ENCODE measurements around the gene LIN7A.

LIN7A gene

DNA sequence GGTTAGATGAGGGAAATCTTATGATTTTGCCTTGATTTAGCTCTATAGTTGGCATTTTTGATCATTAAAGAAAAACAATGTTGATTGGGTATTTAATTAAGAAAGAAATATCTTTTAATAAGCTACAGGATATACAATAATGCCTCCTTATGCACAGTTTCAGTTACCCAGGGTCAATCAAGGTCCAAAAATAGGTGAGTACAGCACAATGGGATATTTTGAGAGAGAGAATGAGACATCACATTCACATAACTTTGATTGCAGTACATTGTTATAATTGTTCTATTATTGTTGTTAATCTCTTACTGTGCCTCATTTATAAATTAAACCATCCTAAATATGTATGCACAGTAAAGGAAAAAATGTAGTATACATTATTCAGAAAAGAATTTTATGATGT lies 118.9 kb downstream of the LIN7A start:
- Histone ChIP-seq H3K9ac (ENCODE audit: low read length in 5 of 5) (no peak overlapping the region), H3K9me3 (ENCODE audit: control insufficient read depth in 5 of 5, low read length in 5 of 5) (peaks cover 0 to 3% (median 0%) of the 10 kb centered on the region in 5 donors), H3K4me1 (ENCODE audit: control insufficient read depth in 5 of 5, insufficient read depth in 5 of 5, low read length in 5 of 5) (no peaks in the 10 kb centered on the region), H3K27ac (ENCODE audit: low read depth, low read length) (no peak overlapping the region), H3K27me3 (ENCODE audit: control insufficient read depth in 5 of 5, insufficient read depth in 4 of 5, low read length in 5 of 5) (no peaks in the 10 kb centered on the region), H3K36me3 (ENCODE audit: control insufficient read depth in 5 of 5, insufficient read depth in 5 of 5, low read length in 5 of 5) (no peaks in the 10 kb centered on the region), H3K4me3 (ENCODE audit: low read depth in 1 of 5, low read length in 5 of 5) (no peak overlapping the region)

DNA sequence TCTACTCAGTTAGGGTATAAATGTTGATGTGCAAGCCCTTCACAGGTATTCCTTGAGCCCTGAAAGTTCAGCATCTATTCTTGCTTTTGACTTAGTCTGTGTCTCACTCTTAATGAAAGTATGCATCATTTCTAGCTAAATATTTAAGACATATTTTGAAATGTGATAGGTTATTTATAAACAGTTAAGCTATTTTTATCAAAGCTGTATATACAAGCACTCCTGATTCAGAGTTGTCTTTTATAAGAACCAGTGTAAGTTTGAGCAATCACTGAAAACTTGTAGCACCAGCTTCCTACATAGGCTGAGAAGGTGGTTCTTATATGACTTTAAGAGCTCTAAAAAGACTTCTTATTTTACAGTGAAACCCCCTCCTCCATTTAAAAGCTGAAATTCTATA lies 122.4 kb downstream of the LIN7A start:
- Histone ChIP-seq H3K27me3 (ENCODE audit: control insufficient read depth in 5 of 5, insufficient read depth in 4 of 5, low read length in 5 of 5) (no peaks in the 10 kb centered on the region), H3K9me3 (ENCODE audit: control insufficient read depth in 5 of 5, low read length in 5 of 5) (no peaks in the 10 kb centered on the region), H3K4me1 (ENCODE audit: control insufficient read depth in 5 of 5, insufficient read depth in 5 of 5, low read length in 5 of 5) (no peaks in the 10 kb centered on the region), H3K9ac (ENCODE audit: low read length in 5 of 5) (no peak overlapping the region), H3K4me3 (ENCODE audit: low read depth in 1 of 5, low read length in 5 of 5) (no peak overlapping the region), H3K27ac (ENCODE audit: low read depth, low read length) (no peak overlapping the region), H3K36me3 (ENCODE audit: control insufficient read depth in 5 of 5, insufficient read depth in 5 of 5, low read length in 5 of 5) (peaks cover 0 to 2% (median 0%) of the 10 kb centered on the region in 5 donors)

DNA sequence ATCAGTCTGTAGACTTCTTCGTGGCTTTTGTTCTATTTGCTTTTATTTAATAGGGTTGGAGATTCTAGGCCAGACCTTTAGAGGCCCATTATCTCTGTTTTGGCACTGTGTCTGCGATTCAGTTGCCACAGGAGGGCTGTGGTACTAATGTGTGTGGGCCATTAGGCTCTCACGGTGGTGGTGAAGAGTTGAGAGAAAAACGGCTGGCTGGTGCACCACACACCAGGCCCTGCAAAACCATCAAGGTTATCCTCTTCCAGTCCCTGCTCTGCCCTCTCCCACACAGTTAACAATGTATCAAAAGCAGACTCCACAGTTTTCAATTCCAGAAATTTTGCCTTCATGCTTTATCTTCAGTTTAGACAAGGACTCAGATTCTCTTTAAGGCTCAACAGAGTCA lies 123.3 kb downstream of the LIN7A start:
- Histone ChIP-seq H3K27ac (ENCODE audit: low read depth, low read length) (no peak overlapping the region), H3K9ac (ENCODE audit: low read length in 5 of 5) (no peak overlapping the region), H3K9me3 (ENCODE audit: control insufficient read depth in 5 of 5, low read length in 5 of 5) (no peaks in the 10 kb centered on the region), H3K4me3 (ENCODE audit: low read depth in 1 of 5, low read length in 5 of 5) (no peak overlapping the region), H3K4me1 (ENCODE audit: control insufficient read depth in 5 of 5, insufficient read depth in 5 of 5, low read length in 5 of 5) (no peaks in the 10 kb centered on the region), H3K27me3 (ENCODE audit: control insufficient read depth in 5 of 5, insufficient read depth in 4 of 5, low read length in 5 of 5) (no peaks in the 10 kb centered on the region), H3K36me3 (ENCODE audit: control insufficient read depth in 5 of 5, insufficient read depth in 5 of 5, low read length in 5 of 5) (peaks cover 0 to 5% (median 0%) of the 10 kb centered on the region in 5 donors)

DNA sequence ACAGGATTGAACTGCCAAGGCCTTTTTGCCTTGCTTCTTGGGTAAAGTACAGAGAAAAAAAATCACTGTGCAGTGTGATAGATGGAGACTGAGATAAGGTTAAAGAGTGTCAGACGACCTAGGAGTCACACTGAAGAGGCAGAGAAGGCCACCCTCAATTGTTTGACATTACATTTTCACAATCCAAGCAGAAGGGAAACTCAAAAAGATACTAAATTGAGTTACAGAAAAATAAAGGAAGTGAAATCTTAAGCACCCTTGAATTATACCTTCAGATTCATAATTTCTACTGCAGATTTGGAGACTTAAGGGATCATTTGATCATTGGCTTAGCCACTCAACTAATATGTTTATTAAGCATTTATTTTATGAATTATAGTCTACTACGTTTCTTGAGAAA lies 123.9 kb downstream of the LIN7A start:
- Histone ChIP-seq H3K27ac (ENCODE audit: low read depth, low read length) (no peak overlapping the region), H3K4me3 (ENCODE audit: low read depth in 1 of 5, low read length in 5 of 5) (no peak overlapping the region), H3K9ac (ENCODE audit: low read length in 5 of 5) (no peak overlapping the region), H3K4me1 (ENCODE audit: control insufficient read depth in 5 of 5, insufficient read depth in 5 of 5, low read length in 5 of 5) (no peaks in the 10 kb centered on the region), H3K27me3 (ENCODE audit: control insufficient read depth in 5 of 5, insufficient read depth in 4 of 5, low read length in 5 of 5) (no peaks in the 10 kb centered on the region), H3K9me3 (ENCODE audit: control insufficient read depth in 5 of 5, low read length in 5 of 5) (no peaks in the 10 kb centered on the region), H3K36me3 (ENCODE audit: control insufficient read depth in 5 of 5, insufficient read depth in 5 of 5, low read length in 5 of 5) (peaks cover 0 to 5% (median 0%) of the 10 kb centered on the region in 5 donors)

DNA sequence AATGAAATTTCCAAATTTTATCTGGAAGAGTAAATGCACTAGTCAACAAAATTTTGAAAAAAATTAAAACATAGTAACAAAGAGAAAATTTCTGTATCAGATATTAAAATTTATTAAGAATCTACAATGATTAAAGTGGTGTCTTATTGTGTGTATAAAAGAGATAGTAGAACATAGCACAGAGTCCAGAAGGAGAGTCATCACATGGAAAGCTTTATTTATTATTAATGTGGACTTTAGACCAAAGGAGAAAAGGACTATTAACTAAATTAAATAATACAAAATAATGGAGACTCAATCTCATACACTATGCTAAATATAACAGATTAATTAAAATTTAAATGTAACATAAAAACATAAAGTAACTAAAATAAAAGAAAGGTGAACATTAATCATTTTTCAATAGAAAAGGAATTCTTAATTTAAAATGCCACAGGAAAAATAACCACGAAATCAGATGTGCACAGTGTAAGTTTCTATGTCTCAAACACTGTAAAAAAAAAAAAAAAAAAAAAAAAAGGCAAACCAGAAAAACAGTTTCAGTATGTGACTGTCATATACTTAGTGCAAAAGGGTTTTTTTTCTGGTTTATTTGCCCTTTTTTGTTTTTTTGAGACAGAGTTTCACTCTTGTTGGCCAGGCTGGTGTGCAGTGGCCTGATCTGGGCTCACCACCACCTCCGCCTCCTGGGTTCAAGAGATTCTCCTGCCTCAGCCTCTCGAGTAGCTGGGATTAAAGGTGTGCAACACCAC lies 125.6 kb downstream of the LIN7A start:
- no peaks in the 10 kb centered on the region for H3K4me1 ChIP-seq (ENCODE audit: control insufficient read depth in 5 of 5, insufficient read depth in 5 of 5, low read length in 5 of 5)
- no peak overlapping the region for H3K4me3 ChIP-seq (ENCODE audit: low read depth in 1 of 5, low read length in 5 of 5)
- peaks cover 0 to 5% (median 0%) of the 10 kb centered on the region in 5 donors for H3K36me3 ChIP-seq (ENCODE audit: control insufficient read depth in 5 of 5, insufficient read depth in 5 of 5, low read length in 5 of 5)
- H3K9me3 ChIP-seq (ENCODE audit: control insufficient read depth in 5 of 5, low read length in 5 of 5), result no peaks in the 10 kb centered on the region
- no peak overlapping the region for H3K9ac ChIP-seq (ENCODE audit: low read length in 5 of 5)
- no peak overlapping the region for H3K27ac ChIP-seq (ENCODE audit: low read depth, low read length)
- H3K27me3 ChIP-seq (ENCODE audit: control insufficient read depth in 5 of 5, insufficient read depth in 4 of 5, low read length in 5 of 5), result no peaks in the 10 kb centered on the region

DNA sequence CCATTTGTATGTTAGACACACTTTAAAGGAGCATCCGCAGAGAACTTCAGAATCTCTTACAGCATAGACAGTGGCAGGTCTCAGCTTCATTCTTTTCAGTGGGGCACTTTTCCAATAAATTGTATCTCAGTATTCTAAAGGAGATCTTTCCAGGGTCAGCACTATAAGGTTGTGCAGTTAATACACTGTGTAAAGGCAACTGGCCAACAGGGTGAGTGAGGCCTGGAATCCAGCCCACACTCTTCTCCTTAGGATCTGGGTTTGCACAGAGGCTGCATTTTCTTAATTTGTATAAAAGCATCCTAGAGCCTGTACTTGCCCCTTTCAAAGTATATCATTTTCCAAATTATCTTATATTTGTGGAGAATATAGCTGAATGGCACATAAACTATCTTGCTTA lies 126.9 kb downstream of the LIN7A start:
- Histone ChIP-seq H3K4me3 (ENCODE audit: low read depth in 1 of 5, low read length in 5 of 5) (no peak overlapping the region), H3K9ac (ENCODE audit: low read length in 5 of 5) (no peak overlapping the region), H3K27me3 (ENCODE audit: control insufficient read depth in 5 of 5, insufficient read depth in 4 of 5, low read length in 5 of 5) (no peaks in the 10 kb centered on the region), H3K9me3 (ENCODE audit: control insufficient read depth in 5 of 5, low read length in 5 of 5) (no peaks in the 10 kb centered on the region), H3K36me3 (ENCODE audit: control insufficient read depth in 5 of 5, insufficient read depth in 5 of 5, low read length in 5 of 5) (peaks cover 0 to 5% (median 0%) of the 10 kb centered on the region in 5 donors), H3K4me1 (ENCODE audit: control insufficient read depth in 5 of 5, insufficient read depth in 5 of 5, low read length in 5 of 5) (no peaks in the 10 kb centered on the region), H3K27ac (ENCODE audit: low read depth, low read length) (no peak overlapping the region)

DNA sequence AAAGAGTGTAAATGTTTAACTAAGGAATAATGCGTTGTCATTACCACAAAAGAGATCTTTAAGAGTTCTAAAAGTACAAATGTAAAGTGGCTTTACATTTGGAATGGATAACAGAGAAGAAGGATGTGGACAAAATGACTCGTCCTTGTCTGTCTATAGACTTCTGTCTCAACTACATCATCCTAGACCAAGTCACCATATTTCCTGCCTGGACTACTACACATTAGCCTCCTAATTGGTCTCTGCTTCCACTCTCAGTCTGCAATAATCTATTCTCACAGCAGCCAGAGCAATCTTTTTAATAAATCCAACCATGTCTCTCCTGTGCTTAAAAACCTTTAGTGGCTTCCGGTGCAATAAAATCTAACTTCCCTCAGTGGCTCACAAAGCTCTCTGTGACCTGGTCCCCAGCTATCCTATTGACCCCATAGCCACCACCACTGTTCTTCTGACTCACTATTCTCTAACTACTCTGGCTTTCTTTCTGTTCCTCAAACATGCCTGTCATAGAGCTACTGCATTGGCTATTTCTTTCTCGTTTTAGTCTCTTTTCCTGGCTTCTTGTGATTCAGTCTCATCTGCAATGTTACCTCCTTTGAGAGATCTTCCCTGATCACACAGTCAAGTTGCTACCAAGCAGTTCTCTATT lies 130.0 kb downstream of the LIN7A start:
- H3K36me3 ChIP-seq (ENCODE audit: control insufficient read depth in 5 of 5, insufficient read depth in 5 of 5, low read length in 5 of 5), result peaks cover 0 to 5% (median 0%) of the 10 kb centered on the region in 5 donors
- H3K9me3 ChIP-seq (ENCODE audit: control insufficient read depth in 5 of 5, low read length in 5 of 5), result no peaks in the 10 kb centered on the region
- peaks cover 0 to 6% (median 0%) of the 10 kb centered on the region in 5 donors for H3K4me1 ChIP-seq (ENCODE audit: control insufficient read depth in 5 of 5, insufficient read depth in 5 of 5, low read length in 5 of 5)
- no peak overlapping the region for H3K4me3 ChIP-seq (ENCODE audit: low read depth in 1 of 5, low read length in 5 of 5)
- H3K27me3 ChIP-seq (ENCODE audit: control insufficient read depth in 5 of 5, insufficient read depth in 4 of 5, low read length in 5 of 5), result no peaks in the 10 kb centered on the region
- H3K9ac ChIP-seq (ENCODE audit: low read length in 5 of 5), result no peak overlapping the region
- H3K27ac ChIP-seq (ENCODE audit: low read depth, low read length), result no peak overlapping the region

DNA sequence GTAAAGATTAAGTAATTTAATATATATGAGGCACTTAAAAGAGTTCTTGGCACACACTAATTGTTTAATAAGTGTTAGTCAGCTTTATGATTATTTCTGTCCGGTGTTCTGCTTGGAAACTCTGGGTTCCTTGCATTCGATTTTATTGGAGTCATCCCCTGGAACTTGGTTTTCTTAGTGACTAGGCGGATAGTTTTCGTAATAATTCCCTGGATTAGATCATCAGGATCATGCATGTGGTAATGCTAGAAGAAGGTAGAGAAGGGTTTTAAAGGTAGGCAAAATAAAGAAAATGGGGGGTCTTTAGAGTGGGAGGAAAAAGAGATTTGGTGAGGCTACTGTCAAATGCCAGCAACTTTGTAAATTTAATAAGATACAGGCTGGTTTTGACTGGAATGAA lies 132.6 kb downstream of the LIN7A start:
- H3K4me1 ChIP-seq (ENCODE audit: control insufficient read depth in 5 of 5, insufficient read depth in 5 of 5, low read length in 5 of 5), result peaks cover 0 to 8% (median 0%) of the 10 kb centered on the region in 5 donors
- no peak overlapping the region for H3K9ac ChIP-seq (ENCODE audit: low read length in 5 of 5)
- H3K27me3 ChIP-seq (ENCODE audit: control insufficient read depth in 5 of 5, insufficient read depth in 4 of 5, low read length in 5 of 5), result no peaks in the 10 kb centered on the region
- no peak overlapping the region for H3K27ac ChIP-seq (ENCODE audit: low read depth, low read length)
- H3K9me3 ChIP-seq (ENCODE audit: control insufficient read depth in 5 of 5, low read length in 5 of 5), result no peaks in the 10 kb centered on the region
- no peak overlapping the region for H3K4me3 ChIP-seq (ENCODE audit: low read depth in 1 of 5, low read length in 5 of 5)
- peaks cover 0 to under 1% (median 0%) of the 10 kb centered on the region in 5 donors for H3K36me3 ChIP-seq (ENCODE audit: control insufficient read depth in 5 of 5, insufficient read depth in 5 of 5, low read length in 5 of 5)

DNA sequence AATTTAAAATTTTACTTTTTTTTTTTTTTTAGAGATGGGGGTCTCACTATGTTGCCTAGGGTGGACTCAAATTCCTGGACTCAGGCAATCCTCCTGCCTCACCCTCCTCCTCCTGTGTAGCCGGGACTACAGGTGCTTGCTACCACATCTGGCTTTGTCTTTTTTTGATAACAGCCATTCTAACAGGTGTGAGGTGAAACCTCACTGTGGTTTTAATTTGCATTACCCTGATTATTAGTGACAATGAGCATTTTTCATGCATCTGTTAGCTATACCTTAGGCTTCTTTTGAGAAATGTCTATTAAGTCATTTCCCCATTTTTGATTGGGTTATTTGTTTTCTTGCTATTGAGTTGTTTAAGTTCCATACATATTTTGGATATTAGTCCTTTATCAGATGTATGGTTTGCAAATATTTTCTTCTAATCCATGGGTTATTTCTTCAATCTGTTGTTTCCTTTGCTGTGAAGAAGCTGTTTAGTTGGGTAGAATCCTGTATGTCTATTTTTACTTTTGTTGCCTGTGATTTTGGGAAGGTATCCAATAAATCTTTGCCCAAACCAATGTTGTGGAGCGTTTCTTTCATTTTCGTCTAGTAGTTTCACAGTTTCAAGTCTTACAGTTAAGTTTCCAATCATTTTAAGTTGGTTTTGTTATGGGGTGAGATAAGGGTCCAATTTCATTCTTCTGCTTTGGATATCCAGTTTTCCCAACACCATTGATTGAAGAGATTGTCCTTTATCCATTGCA lies 134.9 kb downstream of the LIN7A start:
- Histone ChIP-seq H3K27ac (ENCODE audit: low read depth, low read length) (no peak overlapping the region), H3K9me3 (ENCODE audit: control insufficient read depth in 5 of 5, low read length in 5 of 5) (no peaks in the 10 kb centered on the region), H3K27me3 (ENCODE audit: control insufficient read depth in 5 of 5, insufficient read depth in 4 of 5, low read length in 5 of 5) (no peaks in the 10 kb centered on the region), H3K4me1 (ENCODE audit: control insufficient read depth in 5 of 5, insufficient read depth in 5 of 5, low read length in 5 of 5) (peaks cover 0 to 8% (median 0%) of the 10 kb centered on the region in 5 donors), H3K36me3 (ENCODE audit: control insufficient read depth in 5 of 5, insufficient read depth in 5 of 5, low read length in 5 of 5) (no peaks in the 10 kb centered on the region), H3K4me3 (ENCODE audit: low read depth in 1 of 5, low read length in 5 of 5) (no peak overlapping the region), H3K9ac (ENCODE audit: low read length in 5 of 5) (no peak overlapping the region)

DNA sequence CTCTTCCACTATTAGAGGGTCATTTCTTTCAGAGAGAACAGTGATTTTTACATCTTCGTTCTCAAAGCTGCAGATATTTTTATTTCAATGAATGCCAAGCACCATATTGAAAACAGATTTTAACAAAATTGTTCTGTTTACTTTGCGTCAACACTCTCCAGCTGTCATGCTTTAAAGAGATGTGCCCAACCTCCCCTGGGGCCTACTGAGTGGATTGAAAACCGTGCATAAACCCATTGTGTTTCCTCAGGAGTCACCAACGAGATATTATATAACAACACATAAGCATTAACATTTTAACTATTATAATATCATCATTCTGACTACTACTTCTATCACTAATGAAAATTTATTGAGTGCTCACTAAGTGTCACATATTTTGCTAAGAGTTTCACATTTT lies 139.5 kb downstream of the LIN7A start:
- Histone ChIP-seq H3K36me3 (ENCODE audit: control insufficient read depth in 5 of 5, insufficient read depth in 5 of 5, low read length in 5 of 5) (peaks cover 0 to 3% (median 0%) of the 10 kb centered on the region in 5 donors), H3K9ac (ENCODE audit: low read length in 5 of 5) (no peak overlapping the region), H3K27me3 (ENCODE audit: control insufficient read depth in 5 of 5, insufficient read depth in 4 of 5, low read length in 5 of 5) (no peaks in the 10 kb centered on the region), H3K9me3 (ENCODE audit: control insufficient read depth in 5 of 5, low read length in 5 of 5) (no peaks in the 10 kb centered on the region), H3K4me3 (ENCODE audit: low read depth in 1 of 5, low read length in 5 of 5) (no peak overlapping the region), H3K27ac (ENCODE audit: low read depth, low read length) (no peak overlapping the region), H3K4me1 (ENCODE audit: control insufficient read depth in 5 of 5, insufficient read depth in 5 of 5, low read length in 5 of 5) (peaks cover 0 to 7% (median 0%) of the 10 kb centered on the region in 5 donors)
